K562 (cell line): ENCODE results near the gene RBM34. TPM values are rescaled to one million over a fixed set of nuclear protein-coding genes. Genes with fewer than 3 reads are reported as not detected.

Experiments used
- CBFA2T3 ChIP-seq: fragments of 450-650 bp; IDR thresholded peaks from 2 replicates; pipeline ENCODE4 v1.6.1; 2017
- GTF2F1 ChIP-seq: IDR thresholded peaks from 2 replicates; pipeline ENCODE4 v1.6.1; 2011; ENCODE audit warnings: low read depth, low read length, improper control_type of control experiment
- HMGN3 ChIP-seq: IDR thresholded peaks from 2 replicates; pipeline ENCODE4 v1.6.1; 2011; ENCODE audit warnings: borderline replicate concordance, low read depth, mild to moderate bottlenecking, mixed read lengths, low read length; ENCODE audit not compliant: insufficient read length; ENCODE audit errors: extremely low read depth
- HNRNPH1 ChIP-seq: fragments of 200-400 bp; formaldehyde crosslinking; optimal IDR thresholded peaks from 2 replicates; pipeline ENCODE3; 2017; ENCODE audit warnings: low read depth, mild to moderate bottlenecking, low read length, moderate library complexity
- IFI16 ChIP-seq: fragments of 250-450 bp; sonication (Bioruptor Pico); IDR thresholded peaks from 2 replicates; pipeline ENCODE4 v2.1.2; 2022; ENCODE audit warnings: mild to moderate bottlenecking, inconsistent platforms
- KAT7 ChIP-seq: sonication (generic); formaldehyde crosslinking; IDR thresholded peaks from 2 replicates; pipeline ENCODE4 v1.8.0; 2022; ENCODE audit warnings: missing genetic modification reagents, mild to moderate bottlenecking, borderline replicate concordance
- KDM5B ChIP-seq: fragments of 200-600 bp; sonication (generic); IDR thresholded peaks from 2 replicates; pipeline ENCODE4 v1.6.1; 2012; ENCODE audit warnings: low read depth, mild to moderate bottlenecking, moderate library complexity, low read length, control low read depth, inconsistent platforms; ENCODE audit not compliant: insufficient replicate concordance
- POLR2H ChIP-seq: IDR thresholded peaks from 2 replicates; pipeline ENCODE4 v1.6.1; 2016; ENCODE audit warnings: missing genetic modification characterization, low read depth, mild to moderate bottlenecking, control low read depth, missing compliant biosample characterization, moderate library complexity
- SETDB1 ChIP-seq: IDR thresholded peaks from one replicate; pipeline ENCODE4 v1.6.1; 2012; ENCODE audit warnings: low read length, control low read depth, inconsistent platforms
- SMAD3 ChIP-seq: fragments of 450-650 bp; formaldehyde crosslinking; conservative IDR thresholded peaks from 2 replicates; pipeline ENCODE4 v1.4.0; 2020; ENCODE audit warnings: mild to moderate bottlenecking
- STAT6 ChIP-seq: sonication (generic); formaldehyde crosslinking; IDR thresholded peaks from 2 replicates; pipeline ENCODE4 v1.8.1; 2023; ENCODE audit warnings: mild to moderate bottlenecking, missing genetic modification reagents
- ZBTB5 ChIP-seq: fragments of 450-650 bp; IDR thresholded peaks from 2 replicates; pipeline ENCODE4 v1.6.1; 2017; ENCODE audit warnings: antibody characterized with exemption
- ZBTB7A ChIP-seq: IDR thresholded peaks from 2 replicates; pipeline ENCODE4 v1.6.1; 2011; ENCODE audit warnings: low read depth, mild to moderate bottlenecking, low read length, moderate library complexity, borderline replicate concordance; ENCODE audit not compliant: control insufficient read depth
- ZC3H8 ChIP-seq: fragments of 450-650 bp; IDR thresholded peaks from 2 replicates; pipeline ENCODE4 v1.6.1; 2017
- ZNF121 ChIP-seq: sonication (generic); formaldehyde crosslinking; conservative IDR thresholded peaks from 2 replicates; pipeline ENCODE4 v1.8.0; 2022; ENCODE audit warnings: missing genetic modification reagents
- ZNF124 ChIP-seq: sonication (generic); formaldehyde crosslinking; IDR thresholded peaks from 2 replicates; pipeline ENCODE4 v1.8.1; 2022; ENCODE audit warnings: missing genetic modification reagents
- ZNF398 ChIP-seq: fragments of 250-450 bp; sonication (Bioruptor Pico); IDR thresholded peaks from 2 replicates; pipeline ENCODE4 v1.8.0; 2021; ENCODE audit warnings: moderate library complexity, mild to moderate bottlenecking, inconsistent platforms
- ZNF668 ChIP-seq: fragments of 250-450 bp; sonication (Bioruptor Pico); IDR thresholded peaks from 2 replicates; pipeline ENCODE4 v1.8.0; 2022; ENCODE audit warnings: mild to moderate bottlenecking, inconsistent platforms
- ZNF699 ChIP-seq: fragments of 250-450 bp; sonication (Bioruptor Pico); IDR thresholded peaks from 2 replicates; pipeline ENCODE4 v1.8.0; 2021; ENCODE audit warnings: mild to moderate bottlenecking, moderate library complexity; ENCODE audit not compliant: insufficient replicate concordance
- ZNF79 ChIP-seq: fragments of 250-450 bp; sonication (Bioruptor Pico); IDR thresholded peaks from 2 replicates; pipeline ENCODE4 v1.4.0; 2020; ENCODE audit warnings: low read depth, mild to moderate bottlenecking, moderate library complexity
- polyA plus RNA-seq, 8 experiments: library from polyadenylated mRNA; depleted of rRNA in 4 of 8; stranded (reverse) in 5 of 8; unstranded in 3 of 8; fragments of >200 nt; fragmentation: Nextera tagmentation in 2 of 8; fragmentation: Illumina TruSeq in 1 of 8; extraction: Ambion mirVana in 2 of 8; extraction: Trizol in 1 of 8; gene quantifications; 2 replicates each; pipeline versions ENCODE4 v1.2.1 to v1.2.3, GENCODE V29; 2011 to 2014; ENCODE audit warnings: inconsistent platforms in 1 of 8, missing spikeins in 1 of 8
- total RNA-seq, 7 experiments: library from RNA; depleted of rRNA in 6 of 7; stranded (reverse); fragments of >200 nt in 6 of 7; fragmentation: Illumina TruSeq in 2 of 7; extraction: Trizol in 2 of 7; gene quantifications; 2 replicates each; pipeline versions ENCODE4 v1.2.1 to v1.2.3, GENCODE V29; 2011 to 2021; ENCODE audit warnings: low replicate concordance in 1 of 7

The RBM34 gene
- total and polyA plus RNA-seq, 9 of the 15 experiments (the other 6 are each of a cell fraction or from before 2014, with no cell fraction given) = 64.0 to 178 (median 124) TPM

- TF ChIP-seq ZBTB5 = no peak
- peak; percentile 22; the same call in 1 of the 2 replicates for TF ChIP-seq CBFA2T3
- TF ChIP-seq IFI16 = peak; percentile 72; the same call in 1 of the 2 replicates
- peak; percentile 34; the same call in 1 of the 2 replicates for TF ChIP-seq ZNF79 (CRISPR knock-in tag)
- TF ChIP-seq ZNF668 = peak; percentile 66; the same call in 1 of the 2 replicates
- no peak for TF ChIP-seq ZNF124 (CRISPR knock-in tag)
- peak; percentile 76; the same call in 1 of the 2 replicates for TF ChIP-seq ZBTB7A
- TF ChIP-seq ZNF699 (CRISPR knock-in tag) = no peak
- TF ChIP-seq SETDB1 = peak; percentile 11
- peak; percentile 33; the same call in 1 of the 2 replicates for TF ChIP-seq ZC3H8
- no peak for TF ChIP-seq ZNF398 (CRISPR knock-in tag)
- peak; percentile 91; the same call in 1 of the 2 replicates for TF ChIP-seq KAT7 (CRISPR knock-in tag)
- peak; percentile 99 for TF ChIP-seq KDM5B
- TF ChIP-seq SMAD3 = no peak; the same call in 1 of the 2 replicates
- TF ChIP-seq HNRNPH1 = no peak
- TF ChIP-seq GTF2F1 = peak; percentile 90; the same call in 1 of the 2 replicates
- TF ChIP-seq POLR2H = peak; percentile 94
- no peak for TF ChIP-seq STAT6 (CRISPR knock-in tag)
- no peak for TF ChIP-seq ZNF121 (CRISPR knock-in tag)
- peak; percentile 90 for TF ChIP-seq HMGN3
Measured at GRCh38 chr1:235160957-235161684, at the start of gene RBM34 (continued).
